Activated T-helper 17 cell treated with anti-CD3 and anti-CD28 coated beads, Interleukin-2, amount 50 U/mL, for 72 hours (primary cell): ENCODE measurements around the gene TMEM63C. TPM values are rescaled to one million over a fixed set of nuclear protein-coding genes. Genes with fewer than 3 reads are reported as not detected.
A peak's percentile ranks its signal among the peaks of the same experiment; 100 is the strongest.

Experiments
- ATAC-seq: fragments of 150-1000 bp; cut with Tn5 transposase; replicated peaks from 2 replicates; pipeline ENCODE4 v1.10.0; 2021; ENCODE audit warnings: mild to moderate bottlenecking, moderate library complexity
- H3K27ac Mint-ChIP-seq: one replicate; pipeline ENCODE4 v1.8.0; 2022; ENCODE audit warnings: mixed read lengths
- H3K27me3 Mint-ChIP-seq: one replicate; pipeline ENCODE4 v1.8.0; 2022; ENCODE audit warnings: mixed read lengths
- H3K36me3 Mint-ChIP-seq: one replicate; pipeline ENCODE4 v1.8.0; 2022; ENCODE audit warnings: low read depth, mild to moderate bottlenecking, mixed read lengths
- H3K4me1 Mint-ChIP-seq: one replicate; pipeline ENCODE4 v1.8.0; 2022; ENCODE audit warnings: mixed read lengths
- H3K4me3 Mint-ChIP-seq: one replicate; pipeline ENCODE4 v1.8.0; 2022; ENCODE audit warnings: mild to moderate bottlenecking, mixed read lengths
- H3K9me3 Mint-ChIP-seq: one replicate; pipeline ENCODE4 v1.8.0; 2022; ENCODE audit warnings: mixed read lengths
- total RNA-seq, 2 donors: library from RNA; stranded (reverse); gene quantifications; one replicate each; pipeline ENCODE4 v1.2.3, GENCODE V29; 2022

The TMEM63C gene
- total RNA-seq, 2 donors from 2014 or later: 0.04 to 0.64 TPM

GRCh38 chr14:77200406-77200985 lies 18.9 kb downstream of the TMEM63C start:
- H3K27me3 Mint-ChIP-seq: peaks cover 14% of the 10 kb centered on the region
- ATAC-seq: no peak

GRCh38 chr14:77201696-77202095 lies 20.1 kb downstream of the TMEM63C start:
- H3K27ac Mint-ChIP-seq: no peak overlapping the region

More at GRCh38 chr14:77200406-77200985, 18.9 kb downstream of the TMEM63C start:
- no peak overlapping the region for H3K27ac Mint-ChIP-seq
- H3K9me3 Mint-ChIP-seq: no peaks in the 10 kb centered on the region
- H3K36me3 Mint-ChIP-seq: no peaks in the 10 kb centered on the region
- H3K4me3 Mint-ChIP-seq: no peak overlapping the region
- H3K4me1 Mint-ChIP-seq: no peaks in the 10 kb centered on the region

GRCh38 chr14:77203611-77204458 lies 22.2 kb downstream of the TMEM63C start:
- Mint-ChIP-seq H3K4me3 (no peak overlapping the region), H3K4me1 (no peaks in the 10 kb centered on the region), H3K27ac (no peak overlapping the region), H3K36me3 (no peaks in the 10 kb centered on the region), H3K27me3 (peaks cover 8% of the 10 kb centered on the region), H3K9me3 (no peaks in the 10 kb centered on the region)
- no peak for ATAC-seq

More at GRCh38 chr14:77201696-77202095, 20.1 kb downstream of the TMEM63C start:
- Mint-ChIP-seq H3K27me3 (peaks cover 14% of the 10 kb centered on the region), H3K4me3 (no peak overlapping the region), H3K9me3 (no peaks in the 10 kb centered on the region), H3K36me3 (no peaks in the 10 kb centered on the region), H3K4me1 (no peaks in the 10 kb centered on the region)
- ATAC-seq: no peak

GRCh38 chr14:77204459-77204771 lies 22.8 kb downstream of the TMEM63C start:
- Mint-ChIP-seq H3K4me1 (no peaks in the 10 kb centered on the region), H3K9me3 (no peaks in the 10 kb centered on the region), H3K27me3 (peaks cover 8% of the 10 kb centered on the region), H3K36me3 (no peaks in the 10 kb centered on the region), H3K4me3 (no peak overlapping the region), H3K27ac (no peak overlapping the region)
- ATAC-seq: no peak

GRCh38 chr14:77204907-77205306 lies 23.3 kb downstream of the TMEM63C start:
- H3K9me3 Mint-ChIP-seq: no peaks in the 10 kb centered on the region
- no peaks in the 10 kb centered on the region for H3K4me1 Mint-ChIP-seq
- H3K27ac Mint-ChIP-seq: no peak overlapping the region
- H3K4me3 Mint-ChIP-seq: no peak overlapping the region
- H3K27me3 Mint-ChIP-seq: peaks cover 8% of the 10 kb centered on the region
- no peak for ATAC-seq
- H3K36me3 Mint-ChIP-seq: no peaks in the 10 kb centered on the region

- H3K27ac Mint-ChIP-seq: no peak overlapping the region
- H3K9me3 Mint-ChIP-seq: no peaks in the 10 kb centered on the region
- H3K36me3 Mint-ChIP-seq: no peaks in the 10 kb centered on the region
- no peak overlapping the region for H3K4me3 Mint-ChIP-seq
- no peak for ATAC-seq
- no peaks in the 10 kb centered on the region for H3K4me1 Mint-ChIP-seq
- peaks cover 8% of the 10 kb centered on the region for H3K27me3 Mint-ChIP-seq
Observed at GRCh38 chr14:77205566-77205965, 24.0 kb downstream of the TMEM63C start.

- Mint-ChIP-seq H3K9me3 (no peaks in the 10 kb centered on the region), H3K4me3 (no peak overlapping the region), H3K4me1 (no peaks in the 10 kb centered on the region), H3K36me3 (no peaks in the 10 kb centered on the region), H3K27ac (no peak overlapping the region), H3K27me3 (peaks cover 8% of the 10 kb centered on the region)
- ATAC-seq: no peak
Observed at GRCh38 chr14:77206261-77206824, 24.7 kb downstream of the TMEM63C start.

- Mint-ChIP-seq H3K27me3 (peaks cover 8% of the 10 kb centered on the region), H3K4me3 (no peak overlapping the region), H3K27ac (no peak overlapping the region), H3K9me3 (no peaks in the 10 kb centered on the region), H3K4me1 (no peaks in the 10 kb centered on the region), H3K36me3 (no peaks in the 10 kb centered on the region)
- no peak for ATAC-seq
Observed at GRCh38 chr14:77206877-77207389, 25.3 kb downstream of the TMEM63C start.

GRCh38 chr14:77208291-77208978 lies 26.8 kb downstream of the TMEM63C start:
- H3K27me3 Mint-ChIP-seq: no peaks in the 10 kb centered on the region
- no peak overlapping the region for H3K27ac Mint-ChIP-seq
- no peak for ATAC-seq
- H3K36me3 Mint-ChIP-seq: no peaks in the 10 kb centered on the region
- no peaks in the 10 kb centered on the region for H3K9me3 Mint-ChIP-seq
- H3K4me3 Mint-ChIP-seq: no peak overlapping the region
- H3K4me1 Mint-ChIP-seq: no peaks in the 10 kb centered on the region

GRCh38 chr14:77208979-77209318 lies 27.4 kb downstream of the TMEM63C start:
- H3K9me3 Mint-ChIP-seq: no peaks in the 10 kb centered on the region
- H3K4me3 Mint-ChIP-seq: no peak overlapping the region
- H3K27me3 Mint-ChIP-seq: peaks cover 2% of the 10 kb centered on the region

GRCh38 chr14:77212097-77212870 lies 30.7 kb downstream of the TMEM63C start:
- Mint-ChIP-seq H3K4me1 (no peaks in the 10 kb centered on the region), H3K4me3 (no peak overlapping the region), H3K27me3 (peaks cover 24% of the 10 kb centered on the region)

More at GRCh38 chr14:77208979-77209318, 27.4 kb downstream of the TMEM63C start:
- Mint-ChIP-seq H3K27ac (no peak overlapping the region), H3K4me1 (no peaks in the 10 kb centered on the region), H3K36me3 (no peaks in the 10 kb centered on the region)
- no peak for ATAC-seq

GRCh38 chr14:77212943-77213678 lies 31.5 kb downstream of the TMEM63C start:
- Mint-ChIP-seq H3K27ac (no peak overlapping the region), H3K4me3 (no peak overlapping the region), H3K27me3 (peaks cover 25% of the 10 kb centered on the region), H3K36me3 (no peaks in the 10 kb centered on the region), H3K9me3 (no peaks in the 10 kb centered on the region), H3K4me1 (no peaks in the 10 kb centered on the region)
- peak; percentile 53 for ATAC-seq

More at GRCh38 chr14:77212097-77212870, 30.7 kb downstream of the TMEM63C start:
- no peaks in the 10 kb centered on the region for H3K36me3 Mint-ChIP-seq
- no peaks in the 10 kb centered on the region for H3K9me3 Mint-ChIP-seq
- no peak overlapping the region for H3K27ac Mint-ChIP-seq
- ATAC-seq: no peak

- no peak overlapping the region for H3K4me3 Mint-ChIP-seq
- no peak for ATAC-seq
- no peaks in the 10 kb centered on the region for H3K36me3 Mint-ChIP-seq
- H3K9me3 Mint-ChIP-seq: no peaks in the 10 kb centered on the region
- H3K27me3 Mint-ChIP-seq: peaks cover 25% of the 10 kb centered on the region
- no peaks in the 10 kb centered on the region for H3K4me1 Mint-ChIP-seq
- H3K27ac Mint-ChIP-seq: no peak overlapping the region
Observed at GRCh38 chr14:77213679-77214016, 32.0 kb downstream of the TMEM63C start.
